GM19043 (cell line): ENCODE results near the gene ATP6V1F.

ENCODE experiments used
- ATAC-seq: cut with Tn5 transposase; IDR thresholded peaks from one replicate; pipeline ENCODE4 v1.9.1; 2021; ENCODE audit warnings: low read depth; ENCODE audit not compliant: unreplicated experiment

Gene ATP6V1F

DNA sequence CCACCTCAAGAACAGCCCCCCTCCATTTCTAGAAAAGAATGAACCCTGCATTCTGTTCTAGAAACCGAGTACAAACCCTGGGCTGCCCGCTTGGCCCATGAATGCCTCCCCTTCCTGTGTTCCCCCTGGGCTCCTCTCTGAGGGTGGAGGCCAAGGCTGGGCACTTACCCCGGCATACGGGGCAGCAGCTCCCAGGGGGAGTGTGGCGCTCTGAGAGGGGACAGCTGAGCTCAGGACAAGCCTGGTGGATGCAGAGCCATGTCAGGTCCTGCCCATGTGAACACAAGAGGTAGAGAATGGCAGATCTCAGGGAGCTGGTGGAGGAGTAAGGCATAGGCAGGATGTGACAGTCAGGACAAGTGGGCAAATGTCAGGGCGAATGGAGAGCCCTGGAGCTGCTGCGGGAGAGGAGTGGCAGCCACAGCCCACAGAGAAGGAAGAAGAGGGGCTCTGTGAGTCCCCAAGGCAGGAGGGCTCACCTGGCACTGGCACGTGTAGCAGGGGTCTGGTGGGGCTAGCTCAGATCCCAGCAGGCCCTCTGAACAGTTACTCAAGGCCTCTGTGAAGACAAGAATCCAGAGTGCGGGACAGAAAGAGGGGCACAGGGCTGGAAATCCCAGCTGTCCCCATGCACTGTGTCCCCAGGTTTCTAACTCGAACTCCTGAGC, 18.9 kb downstream of the ATP6V1F start:
- ATAC-seq, result no peak

DNA sequence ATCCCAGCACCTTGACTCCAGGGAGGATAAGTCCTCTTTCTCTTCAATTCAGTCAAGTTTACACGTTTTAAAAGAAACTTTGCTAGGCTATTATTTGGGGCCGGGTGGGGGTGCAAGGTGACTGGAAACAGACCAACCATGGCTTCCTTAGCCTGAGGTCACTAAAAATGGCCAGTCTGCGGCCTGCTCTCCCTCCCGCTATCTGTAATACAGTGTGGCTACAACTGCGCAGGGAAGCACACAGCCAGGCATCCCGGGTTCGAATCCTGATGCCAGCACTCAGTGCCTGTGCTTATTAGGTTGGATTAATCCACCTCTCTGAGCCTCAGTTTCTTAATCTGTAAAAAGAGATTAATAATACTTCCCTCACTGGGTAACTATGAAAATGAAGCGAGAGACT, 19.5 kb downstream of the ATP6V1F start:
- no peak for ATAC-seq

DNA sequence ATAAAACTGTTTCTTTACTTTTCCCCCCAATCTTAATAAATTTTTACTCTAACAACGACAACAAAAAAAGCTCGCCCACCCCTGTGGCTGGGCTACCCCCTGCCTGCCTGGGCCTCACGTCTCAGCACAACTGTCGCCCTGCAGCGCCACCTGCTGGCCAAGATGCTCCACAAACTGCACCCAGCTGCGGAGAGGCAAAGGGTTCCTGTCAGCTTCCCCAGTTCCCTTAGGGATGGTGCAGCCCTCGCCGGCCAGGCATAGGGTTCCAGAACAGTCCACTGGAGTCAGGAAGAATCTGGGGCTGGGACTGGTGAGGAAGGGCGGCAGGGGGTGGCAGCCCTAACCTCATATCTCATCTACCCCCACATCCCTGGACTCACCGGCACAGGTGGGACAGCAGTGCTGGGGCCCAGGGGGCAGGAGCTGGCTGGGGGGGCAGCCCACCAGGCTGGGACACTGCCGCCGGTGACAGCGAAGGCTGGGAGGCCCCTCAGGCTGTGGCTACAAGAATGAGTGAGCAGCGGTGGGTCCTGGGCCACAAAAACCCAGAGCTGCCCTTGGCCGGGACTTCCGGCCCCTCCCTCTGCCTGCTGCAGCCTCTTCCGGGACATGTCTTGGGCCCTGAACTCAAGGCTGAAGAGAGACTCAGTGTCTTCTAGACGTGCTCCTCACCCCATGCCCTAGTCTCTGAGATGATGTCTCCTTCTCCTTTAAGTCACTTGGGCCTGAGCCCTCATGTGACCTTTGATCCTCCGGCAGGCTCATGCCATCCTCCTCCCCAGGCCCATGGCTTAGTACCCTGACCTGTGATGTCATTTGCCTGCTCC, 21.2 kb downstream of the ATP6V1F start:
- ATAC-seq, result no peak

DNA sequence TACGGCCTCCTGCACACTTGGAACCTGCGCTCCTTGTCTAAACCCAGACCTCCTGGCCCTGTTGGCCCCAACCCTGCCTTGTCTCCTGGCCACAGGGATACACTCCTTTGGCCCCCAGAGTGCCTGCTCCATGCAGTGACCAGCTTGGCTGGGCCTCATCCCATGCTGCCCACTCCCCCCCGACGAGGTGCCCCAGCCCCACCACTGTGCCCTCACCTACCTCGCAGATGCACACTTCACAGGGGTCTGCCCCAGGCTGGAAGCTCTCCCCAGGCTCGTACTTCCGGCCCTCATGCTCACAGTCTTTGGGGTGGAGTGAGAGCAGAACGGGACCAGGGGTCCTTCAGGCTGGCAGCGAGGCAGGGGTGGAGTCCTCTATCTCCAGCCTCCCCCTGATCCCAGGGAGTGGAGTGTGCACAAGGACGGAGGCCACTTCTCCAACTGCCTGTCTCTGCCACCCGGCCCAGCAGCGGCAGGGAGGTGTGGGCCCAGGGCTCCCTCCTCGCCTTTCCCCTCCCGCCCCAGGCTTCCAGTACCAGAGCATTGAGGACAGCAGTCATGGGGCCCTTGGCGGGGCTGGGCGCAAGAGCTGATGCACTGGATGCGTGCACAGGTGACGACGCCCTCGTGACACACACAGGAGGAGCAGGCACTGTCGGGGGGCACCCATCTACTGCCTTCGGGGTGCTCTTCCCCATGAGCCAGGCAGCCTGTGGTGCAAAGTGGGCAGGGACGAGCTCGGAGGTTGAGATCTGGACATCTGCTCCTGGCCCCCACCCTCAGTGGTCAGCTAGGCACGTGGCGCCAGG, 22.1 kb downstream of the ATP6V1F start:
- ATAC-seq, result no peak

DNA sequence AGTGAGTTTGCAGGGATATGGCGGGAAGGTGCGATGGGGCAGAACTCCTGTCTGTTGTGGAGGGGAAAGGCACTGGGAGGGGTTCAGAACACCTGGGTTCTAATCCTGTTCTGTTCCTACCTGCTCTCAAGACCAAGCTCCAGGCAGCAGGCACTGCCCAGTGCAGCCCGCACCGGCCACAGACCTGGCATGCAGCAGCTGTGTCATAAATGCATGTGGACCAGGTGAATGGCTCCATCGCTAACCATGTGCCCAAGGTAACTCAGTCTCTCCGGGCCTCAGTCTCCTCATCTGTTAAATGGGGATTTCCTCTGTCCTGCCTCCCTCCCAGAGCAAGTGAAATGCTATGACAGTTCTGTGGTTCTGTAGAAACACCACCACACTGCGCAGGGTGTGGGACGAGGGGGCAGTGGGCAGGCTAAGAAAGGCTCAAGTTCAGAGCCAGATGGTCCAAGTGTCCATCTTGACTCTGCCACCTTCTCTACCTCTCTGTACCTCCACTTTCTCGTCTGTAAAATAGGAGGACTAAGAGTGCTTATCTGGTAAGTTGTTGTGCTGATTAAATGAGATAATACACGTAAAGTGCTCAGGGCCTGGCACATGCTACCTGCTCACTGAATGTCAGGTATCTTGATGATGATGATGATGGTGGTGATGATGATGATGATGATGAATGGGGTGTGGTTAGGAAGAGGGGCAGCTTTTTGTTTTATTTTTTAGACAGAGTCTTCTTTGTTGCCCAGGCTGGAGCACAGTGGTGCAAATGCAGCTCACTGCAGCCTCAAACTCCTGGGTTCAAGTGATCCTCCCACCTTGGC, 22.9 kb downstream of the ATP6V1F start:
- no peak for ATAC-seq

DNA sequence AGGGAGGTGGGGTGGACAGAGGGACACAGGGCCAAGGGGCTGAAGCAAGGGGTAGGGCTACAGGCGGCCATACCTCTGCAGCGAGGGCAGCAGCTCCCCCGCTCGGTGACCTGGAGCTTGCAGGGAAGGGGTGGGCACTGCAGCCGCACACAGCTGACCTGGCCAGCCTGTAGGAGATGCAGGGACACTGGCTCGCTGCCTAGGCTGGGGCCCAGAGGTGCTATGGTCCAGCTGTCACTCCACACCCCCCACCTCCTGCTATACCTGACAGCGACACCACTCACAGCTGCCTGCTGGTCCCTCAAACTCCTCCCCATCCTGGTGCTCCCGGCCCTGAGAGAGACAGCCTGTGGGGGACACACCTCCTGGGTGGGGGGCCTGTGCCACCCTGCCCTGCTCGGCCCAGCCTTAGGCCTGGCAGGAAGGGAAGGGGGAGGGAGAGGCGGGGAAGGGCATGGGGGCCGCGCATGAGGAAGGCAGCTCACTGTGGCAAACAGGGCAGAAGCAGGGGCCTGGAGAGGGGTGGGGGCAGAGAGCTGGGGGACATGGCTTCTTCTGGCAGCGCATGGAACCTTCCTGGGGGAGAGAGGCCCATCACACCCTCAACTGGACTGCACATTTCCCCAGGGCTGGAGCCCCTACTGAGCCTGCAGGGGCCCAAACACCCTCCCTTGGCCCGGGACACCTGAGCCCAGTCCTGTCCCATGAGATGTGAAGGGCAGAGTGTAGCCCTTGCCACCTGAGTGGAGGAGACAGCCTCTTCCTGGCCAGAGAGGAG, 23.9 kb downstream of the ATP6V1F start:
- ATAC-seq, result no peak

DNA sequence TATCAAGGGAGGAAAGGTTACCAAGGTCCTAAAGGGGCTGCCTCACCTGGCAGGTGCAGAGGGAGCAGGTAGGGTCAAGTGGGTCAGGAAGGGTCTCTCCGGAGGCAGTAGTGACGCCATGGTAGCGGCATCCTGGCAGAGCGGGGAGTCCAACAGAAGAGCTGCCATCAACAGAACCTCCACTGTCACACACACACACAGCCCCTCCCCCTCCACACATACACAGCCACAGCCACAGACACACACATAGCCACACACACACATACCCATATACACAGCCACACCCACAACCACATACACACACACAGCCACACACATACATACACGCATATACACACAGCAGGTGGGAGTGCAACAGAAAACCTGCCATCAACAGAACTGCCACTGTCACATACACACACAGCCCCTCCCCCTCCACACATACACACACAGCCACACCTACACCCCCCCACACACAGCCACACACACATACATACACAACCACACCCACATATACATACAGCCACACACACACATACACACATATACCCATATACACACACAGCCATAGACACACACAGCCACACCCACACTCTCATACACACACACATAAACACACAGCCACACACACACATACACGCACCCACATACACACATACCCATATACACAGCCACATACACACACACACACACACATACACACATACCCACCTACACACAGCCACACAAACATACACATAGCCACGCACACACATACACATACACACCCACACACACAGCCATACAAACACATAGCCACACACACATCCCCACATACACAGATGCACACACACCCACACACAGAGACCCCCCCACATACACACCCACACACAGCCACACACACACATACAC, 24.7 kb downstream of the ATP6V1F start:
- no peak for ATAC-seq

DNA sequence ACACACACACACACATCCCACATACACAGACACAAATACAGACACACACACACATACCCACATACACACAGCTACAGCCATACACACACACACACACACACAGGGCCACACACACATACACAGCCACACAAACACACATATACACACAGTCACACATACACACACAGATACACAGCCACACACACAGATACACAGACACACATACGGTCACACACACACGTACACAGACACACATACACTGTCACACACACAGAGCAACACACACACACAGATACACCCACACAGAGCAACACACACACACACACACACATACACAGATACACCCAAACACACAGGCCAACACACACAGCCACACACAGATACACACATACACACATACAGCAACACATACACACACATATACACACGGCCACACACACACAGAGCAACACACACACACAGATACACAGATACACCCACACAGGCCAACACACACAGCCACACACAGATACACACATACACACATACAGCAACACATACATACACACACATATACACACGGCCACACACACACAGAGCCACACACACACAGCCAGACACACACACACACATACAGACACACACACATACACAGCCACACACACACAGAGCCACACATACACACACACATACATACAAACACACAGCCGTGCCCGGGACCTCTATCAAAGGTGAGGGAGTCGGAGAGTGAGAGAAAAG, 25.5 kb downstream of the ATP6V1F start:
- no peak for ATAC-seq

DNA sequence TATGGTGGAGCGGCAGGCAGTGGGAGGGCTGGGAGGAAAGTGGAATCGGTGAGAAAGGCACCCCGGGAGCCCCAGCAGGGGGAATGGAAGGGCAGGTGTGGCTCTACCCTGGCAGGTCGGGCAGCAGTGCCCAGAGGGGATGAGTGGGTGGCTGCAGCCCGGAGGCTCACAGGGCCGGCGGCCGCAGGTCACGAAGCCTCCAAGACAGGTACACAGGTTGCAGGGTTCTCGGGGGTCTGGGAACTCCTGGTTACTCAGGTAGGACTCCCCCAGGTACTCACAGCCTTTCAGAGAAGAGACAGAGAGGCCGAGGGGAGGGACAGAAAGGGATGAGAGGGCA, 26.1 kb downstream of the ATP6V1F start:
- ATAC-seq, result no peak

DNA sequence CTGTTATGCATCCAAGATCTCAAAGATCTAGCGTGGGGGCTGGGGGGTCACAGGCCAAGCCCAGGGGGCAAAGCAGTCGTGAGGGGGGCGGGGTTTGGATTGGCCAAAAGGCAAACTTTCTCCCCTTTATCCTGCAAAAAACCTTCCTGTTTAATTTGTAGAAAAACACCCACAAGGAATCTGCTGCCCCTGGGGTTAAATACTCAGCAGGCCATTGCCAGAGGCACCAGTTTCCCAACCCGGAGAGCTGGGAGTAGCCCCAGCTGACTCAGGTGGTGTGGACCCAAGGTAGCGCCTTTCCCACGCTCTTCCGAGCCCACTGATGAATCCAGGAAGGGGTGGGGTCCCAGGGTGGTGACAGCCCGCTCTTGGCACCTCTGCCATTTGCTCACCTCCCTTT, 26.5 kb downstream of the ATP6V1F start:
- no peak for ATAC-seq

DNA sequence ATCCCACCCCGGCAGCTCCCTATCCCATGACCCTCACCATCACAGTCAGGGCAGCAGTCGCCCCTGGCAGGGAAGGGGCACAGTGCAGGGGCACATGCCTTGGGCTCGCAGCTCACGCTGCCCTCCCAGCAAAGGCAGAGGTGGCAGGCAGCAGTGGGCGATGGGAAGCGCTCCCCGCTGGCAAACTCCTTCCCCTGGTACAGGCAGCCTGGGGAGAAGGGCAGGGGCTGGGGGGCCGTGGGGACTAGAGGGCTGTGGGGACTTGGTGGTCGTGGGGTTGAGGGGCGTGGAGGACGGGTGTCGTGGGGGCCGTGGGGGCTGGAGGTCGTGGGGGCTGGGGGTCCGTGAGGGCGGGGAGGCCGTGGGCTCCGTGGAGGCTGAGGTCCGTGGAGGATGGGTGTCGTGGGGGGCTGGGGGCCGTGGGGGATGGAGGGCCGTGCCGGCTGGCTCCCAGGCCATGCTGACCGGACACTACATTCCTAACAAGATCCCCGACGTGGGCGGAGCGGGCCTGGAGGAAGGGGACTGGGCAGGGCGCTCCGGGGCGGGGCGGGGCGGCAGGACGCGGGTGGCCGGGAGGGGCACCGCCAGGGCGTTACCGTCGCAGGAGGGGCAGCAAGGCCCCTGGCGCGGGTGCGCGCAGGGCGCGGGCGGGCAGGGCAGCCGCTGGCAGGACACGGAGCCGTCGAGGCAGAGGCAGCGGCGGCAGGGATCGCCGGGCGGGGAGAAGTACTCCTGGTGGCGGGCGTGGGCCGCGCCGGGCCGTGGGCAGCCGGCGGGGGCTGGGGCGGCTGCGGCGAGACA, 27.9 kb downstream of the ATP6V1F start:
- no peak for ATAC-seq

DNA sequence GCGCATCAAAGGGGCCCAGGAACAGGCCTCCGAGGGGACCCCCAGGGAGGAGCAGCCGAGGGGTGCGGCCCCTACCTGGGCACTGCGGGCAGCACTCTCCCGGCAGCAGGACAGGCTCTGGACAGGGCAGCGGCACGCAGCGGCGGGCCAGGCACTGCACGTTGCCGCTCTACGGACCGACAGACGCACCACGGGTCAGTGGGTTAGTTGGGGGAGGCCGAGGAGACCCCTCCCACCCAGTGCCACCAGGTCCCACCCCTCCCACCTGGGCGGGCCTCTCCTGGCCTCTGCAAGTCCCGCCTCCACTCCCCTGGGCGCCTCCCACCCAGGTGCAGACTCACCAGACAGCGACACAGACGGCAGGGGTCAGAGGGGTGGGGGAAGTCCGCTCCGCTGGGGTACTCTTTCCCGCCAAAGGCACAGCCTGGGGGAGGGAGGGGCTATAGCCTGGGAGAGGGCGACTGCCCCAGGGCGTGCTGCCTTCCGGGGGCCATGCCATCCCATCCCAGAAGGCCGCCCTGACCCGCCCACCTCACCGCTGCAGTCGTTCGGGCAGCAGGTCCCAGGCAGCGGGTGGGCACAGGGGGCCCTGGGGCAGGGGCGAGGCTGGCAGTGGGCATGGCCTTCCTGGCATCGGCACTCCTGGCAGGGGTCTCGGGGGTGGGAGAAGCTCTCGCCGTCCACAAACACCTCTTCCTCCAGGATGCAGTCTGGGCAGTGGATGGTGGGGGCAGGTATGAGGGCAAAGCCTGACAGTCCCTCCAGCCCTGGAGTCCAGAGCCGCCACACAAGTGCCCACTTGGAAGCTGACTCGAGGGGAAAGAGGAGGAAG, 28.7 kb downstream of the ATP6V1F start:
- no peak for ATAC-seq

DNA sequence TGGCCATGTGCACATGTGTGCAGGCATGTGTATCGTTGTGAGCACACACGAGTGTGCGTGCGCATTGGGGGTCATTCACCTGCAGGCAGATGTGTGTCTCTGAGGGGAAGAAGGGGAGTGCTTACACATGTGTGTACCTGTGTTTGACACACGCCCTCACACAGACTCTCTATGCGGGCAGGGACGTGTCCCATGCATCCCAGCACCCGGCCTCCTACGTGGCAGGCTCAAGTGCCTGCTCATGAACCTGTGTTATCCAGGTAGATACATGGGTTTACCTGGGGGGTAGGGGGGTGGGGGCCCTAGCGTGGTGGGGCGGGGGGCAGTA, 29.2 kb downstream of the ATP6V1F start:
- no peak for ATAC-seq

DNA sequence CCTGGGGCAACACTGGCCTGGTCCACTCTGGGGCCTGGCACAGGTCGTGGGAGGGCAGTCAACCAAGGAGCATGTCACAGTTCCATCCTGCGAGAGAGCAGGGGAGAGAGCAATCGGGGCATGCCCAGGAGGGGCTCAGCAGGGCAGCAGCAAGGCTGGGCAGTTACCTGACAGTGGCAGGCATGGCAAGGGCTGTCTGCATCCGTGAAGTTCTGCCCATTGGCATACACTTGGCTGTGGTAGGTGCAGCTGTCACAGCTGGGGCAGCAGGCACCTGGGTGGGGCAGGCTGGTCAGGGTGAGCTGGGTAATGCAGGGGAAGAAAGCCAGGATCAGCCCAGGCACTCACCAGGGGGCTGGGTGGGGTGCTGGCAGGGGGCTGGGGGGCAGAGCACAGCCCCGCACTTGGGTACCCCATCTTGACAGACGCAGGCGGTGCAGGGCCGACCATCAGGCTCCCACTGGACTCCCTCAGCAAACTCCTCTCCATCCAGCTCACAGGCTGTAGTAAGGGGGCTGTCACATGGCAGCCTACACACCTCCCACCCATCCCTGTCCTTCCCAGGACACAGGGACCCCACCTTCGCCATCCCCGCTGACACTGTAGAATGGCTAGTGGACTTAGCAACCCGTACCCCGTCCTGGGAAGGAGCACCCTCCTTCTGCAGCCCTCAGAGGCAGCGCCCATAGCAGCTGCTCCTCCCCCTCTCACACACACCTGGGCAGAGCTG, 30.0 kb downstream of the ATP6V1F start:
- ATAC-seq, result no peak

DNA sequence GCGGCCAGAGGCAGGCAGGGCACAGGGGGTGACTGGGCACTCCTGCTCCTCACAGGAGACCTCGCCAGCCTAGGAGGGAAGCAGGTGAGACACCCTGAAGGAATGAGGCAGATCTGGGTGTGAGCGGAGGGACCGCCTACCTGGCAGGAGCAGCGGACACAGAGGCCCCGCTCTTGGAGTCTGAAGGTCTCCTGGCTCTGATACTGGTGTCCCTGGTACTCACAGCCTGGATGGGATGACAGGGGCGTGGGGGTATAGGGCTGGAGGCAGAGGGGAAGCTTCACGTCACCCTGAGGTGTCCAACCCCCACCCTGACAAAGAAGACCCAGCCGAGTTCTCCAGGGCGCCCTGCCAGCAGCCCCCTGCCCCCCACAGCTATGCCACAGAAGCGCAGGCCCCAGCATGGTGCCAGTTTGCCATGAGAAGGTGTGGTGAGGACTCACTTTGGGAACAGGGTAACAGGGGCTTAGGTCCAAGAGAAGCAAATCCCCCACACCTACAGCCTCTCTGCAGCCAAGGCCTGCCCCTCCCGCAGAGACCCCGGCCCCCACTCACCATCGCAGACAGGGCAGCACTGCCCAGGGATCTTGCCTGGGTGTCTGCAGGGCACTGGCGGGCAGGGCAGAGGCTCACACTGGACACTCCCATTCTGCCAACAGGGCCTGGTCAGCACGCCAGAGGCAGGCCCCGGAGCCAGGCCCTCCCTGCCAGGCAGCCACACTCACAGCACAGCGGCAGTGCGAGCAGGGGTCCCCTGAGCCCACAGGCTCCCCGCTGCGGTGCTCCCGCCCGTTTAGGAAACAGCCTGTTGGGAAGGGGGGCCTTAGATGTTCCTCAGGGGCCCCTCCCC, 30.8 kb downstream of the ATP6V1F start:
- ATAC-seq, result no peak
